ENCODE results near the gene PRR12. TPM values are rescaled to one million over a fixed set of nuclear protein-coding genes. Genes with fewer than 3 reads are reported as not detected.
"Not testable (repeated sequence)": the region's sequence is repeated elsewhere in the genome, so short reads cannot be mapped to it uniquely, and the experiment has no call there.

Gene PRR12
- total RNA-seq, 1 donor from 2014 or later, result 42.1 TPM

DNA sequence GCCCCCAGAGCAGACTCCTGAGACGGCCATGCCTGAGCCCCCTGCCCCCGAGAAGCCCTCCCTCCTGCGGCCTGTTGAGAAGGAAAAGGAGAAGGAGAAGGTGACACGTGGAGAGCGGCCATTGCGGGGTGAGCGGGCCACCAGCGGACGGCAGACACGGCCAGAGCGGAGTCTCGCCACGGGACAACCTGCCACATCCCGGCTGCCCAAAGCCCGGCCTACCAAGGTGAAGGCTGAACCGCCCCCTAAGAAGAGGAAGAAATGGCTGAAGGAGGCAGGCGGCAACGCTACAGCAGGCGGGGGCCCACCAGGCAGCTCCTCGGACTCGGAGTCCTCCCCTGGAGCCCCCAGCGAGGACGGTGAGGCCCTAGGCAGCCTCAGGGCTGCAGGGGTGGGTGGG lies 24.9 kb downstream of the PRR12 start:
- H3K4me3 Mint-ChIP-seq, result no peak overlapping the region
- DNase-seq (no peak), ATAC-seq (ENCODE audit: low read depth) (no peak)
- peaks cover 13% of the 10 kb centered on the region for H3K4me1 Mint-ChIP-seq
- ChIA-PET POLR2A (interaction anchor here (0.5 to 1.0 kb wide), 2 partner anchors 9 to 12 kb away, joined by 3 read pairs; no protein-coding TSS in a partner anchor), CTCF (no interaction called here)
- no peak overlapping the region for H3K27ac Mint-ChIP-seq
- H3K36me3 Mint-ChIP-seq (ENCODE audit: low read depth), result peaks cover 62% of the 10 kb centered on the region
- TF ChIP-seq, protein P1, sequence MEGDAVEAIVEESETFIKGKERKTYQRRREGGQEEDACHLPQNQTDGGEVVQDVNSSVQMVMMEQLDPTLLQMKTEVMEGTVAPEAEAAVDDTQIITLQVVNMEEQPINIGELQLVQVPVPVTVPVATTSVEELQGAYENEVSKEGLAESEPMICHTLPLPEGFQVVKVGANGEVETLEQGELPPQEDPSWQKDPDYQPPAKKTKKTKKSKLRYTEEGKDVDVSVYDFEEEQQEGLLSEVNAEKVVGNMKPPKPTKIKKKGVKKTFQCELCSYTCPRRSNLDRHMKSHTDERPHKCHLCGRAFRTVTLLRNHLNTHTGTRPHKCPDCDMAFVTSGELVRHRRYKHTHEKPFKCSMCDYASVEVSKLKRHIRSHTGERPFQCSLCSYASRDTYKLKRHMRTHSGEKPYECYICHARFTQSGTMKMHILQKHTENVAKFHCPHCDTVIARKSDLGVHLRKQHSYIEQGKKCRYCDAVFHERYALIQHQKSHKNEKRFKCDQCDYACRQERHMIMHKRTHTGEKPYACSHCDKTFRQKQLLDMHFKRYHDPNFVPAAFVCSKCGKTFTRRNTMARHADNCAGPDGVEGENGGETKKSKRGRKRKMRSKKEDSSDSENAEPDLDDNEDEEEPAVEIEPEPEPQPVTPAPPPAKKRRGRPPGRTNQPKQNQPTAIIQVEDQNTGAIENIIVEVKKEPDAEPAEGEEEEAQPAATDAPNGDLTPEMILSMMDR (IDR thresholded peaks at IDR 0.05), result no peak
- H3K9me3 Mint-ChIP-seq, result no peaks in the 10 kb centered on the region
- no peaks in the 10 kb centered on the region for H3K27me3 Mint-ChIP-seq
- intact Hi-C loops (cut with micrococcal nuclease), result no loop called here

DNA sequence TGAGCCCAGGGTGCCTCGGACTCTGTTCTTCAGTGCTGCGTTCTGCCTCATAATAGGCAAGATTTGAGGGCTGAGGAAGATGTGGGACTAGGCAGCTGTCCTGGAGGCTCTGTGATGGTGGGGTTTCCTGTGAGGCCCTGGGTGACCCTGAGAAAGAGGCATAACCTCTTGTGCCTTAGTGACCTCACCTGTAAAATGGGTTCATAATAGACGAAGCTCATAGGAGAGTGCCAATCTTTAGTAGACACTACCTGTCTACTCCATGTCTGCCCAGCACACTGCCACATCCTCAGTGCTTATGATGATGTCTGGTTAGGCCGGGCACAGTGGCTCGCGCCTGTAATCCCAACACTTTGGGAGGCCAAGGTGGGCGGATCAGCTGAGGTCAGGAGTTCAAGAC lies 25.6 kb downstream of the PRR12 start:
- DNase-seq (no peak), ATAC-seq (ENCODE audit: low read depth) (no peak)
- TF ChIP-seq, protein P1 (IDR thresholded peaks at IDR 0.05), result no peak
- ChIA-PET CTCF (no interaction called here), POLR2A (interaction anchor here (0.7 to 1.0 kb wide), 2 partner anchors 12 to 23 kb away, joined by 3 read pairs; no protein-coding TSS in a partner anchor)
- Mint-ChIP-seq H3K4me3 (no peak overlapping the region), H3K27ac (no peak overlapping the region), H3K9me3 (no peaks in the 10 kb centered on the region), H3K27me3 (no peaks in the 10 kb centered on the region), H3K4me1 (peaks cover 13% of the 10 kb centered on the region), H3K36me3 (ENCODE audit: low read depth) (peaks cover 64% of the 10 kb centered on the region)
- intact Hi-C loops (cut with micrococcal nuclease), result no loop called here

DNA sequence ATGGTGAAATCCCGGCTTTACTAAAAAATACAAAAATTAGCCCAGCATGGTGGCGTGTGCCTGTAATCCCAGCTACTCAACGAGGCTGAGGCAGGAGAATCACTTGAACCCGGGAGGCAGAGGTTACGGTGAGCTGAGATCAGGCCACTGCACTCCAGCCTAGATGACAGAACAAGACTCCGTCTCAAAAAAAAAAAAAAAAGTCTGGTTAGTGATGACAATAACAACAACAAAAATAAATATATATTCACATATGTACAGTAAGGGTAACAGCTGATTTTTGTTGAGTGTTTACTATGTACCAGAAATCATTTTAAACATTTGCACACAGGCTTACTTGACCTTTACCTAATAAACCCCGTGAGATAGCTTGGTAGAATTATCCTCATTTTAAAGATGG lies 26.0 kb downstream of the PRR12 start:
- Mint-ChIP-seq H3K27ac (no peak overlapping the region), H3K4me3 (no peak overlapping the region), H3K4me1 (peaks cover 13% of the 10 kb centered on the region), H3K27me3 (no peaks in the 10 kb centered on the region), H3K36me3 (ENCODE audit: low read depth) (peaks cover 68% of the 10 kb centered on the region), H3K9me3 (no peaks in the 10 kb centered on the region)
- no peak for ATAC-seq (ENCODE audit: low read depth)
- no peak for DNase-seq
- CTCF ChIA-PET, result interaction anchor here (0.6 kb wide), 1 partner anchor 209 kb away, joined by 3 read pairs; no protein-coding TSS in a partner anchor
- POLR2A ChIA-PET, result interaction anchor here (0.7 kb wide), 2 partner anchors 24 to 163 kb away, joined by 3 read pairs; no protein-coding TSS in a partner anchor
- intact Hi-C loops (cut with micrococcal nuclease), result no loop called here
- TF ChIP-seq, protein P1 (IDR thresholded peaks at IDR 0.05), result no peak

GRCh38 chr19:49617860-49618259 lies 26.9 kb downstream of the PRR12 start:
- peaks cover 70% of the 10 kb centered on the region for H3K36me3 Mint-ChIP-seq (ENCODE audit: low read depth)
- DNase-seq; H3K4me3 Mint-ChIP-seq; H3K4me1 Mint-ChIP-seq; ATAC-seq (ENCODE audit: low read depth); H3K27ac Mint-ChIP-seq; H3K9me3 Mint-ChIP-seq; CTCF ChIA-PET; intact Hi-C loops (cut with micrococcal nuclease); H3K27me3 Mint-ChIP-seq: not testable (repeated sequence)
- POLR2A ChIA-PET, result interaction anchor here (0.6 kb wide), 1 partner anchor 278 kb away, joined by 7 read pairs; no protein-coding TSS in a partner anchor

- H3K4me1 Mint-ChIP-seq, result no peaks in the 10 kb centered on the region
- H3K4me3 Mint-ChIP-seq, result no peak overlapping the region
- intact Hi-C loops (cut with micrococcal nuclease), result no loop called here
- no peaks in the 10 kb centered on the region for H3K27me3 Mint-ChIP-seq
- TF ChIP-seq, protein P1 (IDR thresholded peaks at IDR 0.05), result no peak
- POLR2A ChIA-PET, result no interaction called here
- ATAC-seq (ENCODE audit: low read depth) (no peak), DNase-seq (no peak)
- CTCF ChIA-PET, result no interaction called here
- H3K36me3 Mint-ChIP-seq (ENCODE audit: low read depth), result peaks cover 52% of the 10 kb centered on the region
- no peak overlapping the region for H3K27ac Mint-ChIP-seq
- H3K9me3 Mint-ChIP-seq, result no peaks in the 10 kb centered on the region
Measured at GRCh38 chr19:49624967-49625910, 34.3 kb downstream of the PRR12 start.

Data from activated B cell treated with CpG ODN at 0.5 μM for 24 hours (primary cell).